Measurements from ENCODE around the gene RRAGB. TPM values are rescaled to one million over a fixed set of nuclear protein-coding genes. Genes with fewer than 3 reads are reported as not detected.
"Not testable (repeated sequence)": the region's sequence is repeated elsewhere in the genome, so short reads cannot be mapped to it uniquely, and the experiment has no call there.

The RRAGB gene
- total RNA-seq, result 14.9 and 25.2 TPM in 2 replicates

GRCh38 chrX:55717521-55718497 is at the start of gene RRAGB:
TSS of gene RRAGB (plus strand) at chrX:55717749. CDS start at chrX:55718328, 579 bp downstream.
- peak; percentile 54 for TF ChIP-seq CTCF (IDR thresholded peaks at IDR 0.05; ENCODE audit: insufficient read depth, low read length, poor library complexity, severe bottlenecking)
- Histone ChIP-seq H3K27me3 (ENCODE audit: control insufficient read depth, insufficient read depth, low read length) (no peaks in the 10 kb centered on the region), H3K36me3 (ENCODE audit: control insufficient read depth, insufficient read depth, low read length) (no peaks in the 10 kb centered on the region), H3K4me3 (ENCODE audit: low read depth, low read length) (peak within 1 kb of the TSS; percentile 80)
- DNase-seq (ENCODE audit: low read depth), result peak; percentile 79

GRCh38 chrX:55668084-55668483 is 49.5 kb upstream of the RRAGB start:
- no peak for TF ChIP-seq CTCF (IDR thresholded peaks at IDR 0.05; ENCODE audit: insufficient read depth, low read length, poor library complexity, severe bottlenecking)
- Histone ChIP-seq H3K27me3 (ENCODE audit: control insufficient read depth, insufficient read depth, low read length) (no peaks in the 10 kb centered on the region), H3K36me3 (ENCODE audit: control insufficient read depth, insufficient read depth, low read length) (no peaks in the 10 kb centered on the region), H3K4me3 (ENCODE audit: low read depth, low read length) (no peak overlapping the region)
- DNase-seq (ENCODE audit: low read depth), result no peak

- H3K36me3 ChIP-seq (ENCODE audit: control insufficient read depth, insufficient read depth, low read length); H3K27me3 ChIP-seq (ENCODE audit: control insufficient read depth, insufficient read depth, low read length); DNase-seq (ENCODE audit: low read depth); H3K4me3 ChIP-seq (ENCODE audit: low read depth, low read length): not testable (repeated sequence)
Observed at GRCh38 chrX:55688579-55688978, 29.0 kb upstream of the RRAGB start.

- H3K36me3 ChIP-seq (ENCODE audit: control insufficient read depth, insufficient read depth, low read length), result no peaks in the 10 kb centered on the region
- no peaks in the 10 kb centered on the region for H3K27me3 ChIP-seq (ENCODE audit: control insufficient read depth, insufficient read depth, low read length)
- no peak overlapping the region for H3K4me3 ChIP-seq (ENCODE audit: low read depth, low read length)
- DNase-seq (ENCODE audit: low read depth), result no peak
- TF ChIP-seq CTCF (IDR thresholded peaks at IDR 0.05; ENCODE audit: insufficient read depth, low read length, poor library complexity, severe bottlenecking), result no peak
Observed at GRCh38 chrX:55695227-55696018, 22.1 kb upstream of the RRAGB start.

- no peak for DNase-seq (ENCODE audit: low read depth)
- TF ChIP-seq CTCF (IDR thresholded peaks at IDR 0.05; ENCODE audit: insufficient read depth, low read length, poor library complexity, severe bottlenecking), result no peak
Observed at GRCh38 chrX:55697381-55697780, 20.2 kb upstream of the RRAGB start.

GRCh38 chrX:55702671-55703070 is 14.9 kb upstream of the RRAGB start:
- DNase-seq (ENCODE audit: low read depth), result no peak
- TF ChIP-seq CTCF (IDR thresholded peaks at IDR 0.05; ENCODE audit: insufficient read depth, low read length, poor library complexity, severe bottlenecking), result no peak
- no peaks in the 10 kb centered on the region for H3K27me3 ChIP-seq (ENCODE audit: control insufficient read depth, insufficient read depth, low read length)
- H3K36me3 ChIP-seq (ENCODE audit: control insufficient read depth, insufficient read depth, low read length), result no peaks in the 10 kb centered on the region
- no peak overlapping the region for H3K4me3 ChIP-seq (ENCODE audit: low read depth, low read length)

More at GRCh38 chrX:55697381-55697780, 20.2 kb upstream of the RRAGB start:
- Histone ChIP-seq H3K27me3 (ENCODE audit: control insufficient read depth, insufficient read depth, low read length) (no peaks in the 10 kb centered on the region), H3K36me3 (ENCODE audit: control insufficient read depth, insufficient read depth, low read length) (no peaks in the 10 kb centered on the region), H3K4me3 (ENCODE audit: low read depth, low read length) (no peak overlapping the region)

GRCh38 chrX:55703436-55703835 is 14.1 kb upstream of the RRAGB start:
- not testable (repeated sequence) for DNase-seq (ENCODE audit: low read depth); H3K4me3 ChIP-seq (ENCODE audit: low read depth, low read length); H3K36me3 ChIP-seq (ENCODE audit: control insufficient read depth, insufficient read depth, low read length); H3K27me3 ChIP-seq (ENCODE audit: control insufficient read depth, insufficient read depth, low read length)

- not testable (repeated sequence) for H3K27me3 ChIP-seq (ENCODE audit: control insufficient read depth, insufficient read depth, low read length); DNase-seq (ENCODE audit: low read depth); H3K36me3 ChIP-seq (ENCODE audit: control insufficient read depth, insufficient read depth, low read length); H3K4me3 ChIP-seq (ENCODE audit: low read depth, low read length)
Observed at GRCh38 chrX:55705066-55705465, 12.5 kb upstream of the RRAGB start.
